Karpas-422 (cell line): ENCODE measurements around the gene BRD9. TPM values are rescaled to one million over a fixed set of nuclear protein-coding genes. Genes with fewer than 3 reads are reported as not detected.
"Not testable (repeated sequence)": the region's sequence is repeated elsewhere in the genome, so short reads cannot be mapped to it uniquely, and the experiment has no call there.

Source experiments
- DNase-seq: peaks from one replicate; pipeline ENCODE4 v3.0.0-alpha.2; 2015
- H2AFZ ChIP-seq: fragments of 200-600 bp; sonication (generic); 2 replicates; pipeline ENCODE4 v1.6.1; 2014; ENCODE audit warnings: antibody characterized with exemption, low read length, mixed read lengths
- H3K27ac ChIP-seq: fragments of 200-600 bp; sonication (generic); 2 replicates; pipeline ENCODE4 v1.5.1; 2014; ENCODE audit warnings: mild to moderate bottlenecking, low read length, moderate library complexity
- H3K27me3 ChIP-seq: fragments of 200-600 bp; sonication (generic); 2 replicates; pipeline ENCODE4 v1.6.1; 2014; ENCODE audit warnings: low read length, mixed read lengths
- H3K36me3 ChIP-seq: fragments of 200-600 bp; sonication (generic); 2 replicates; pipeline ENCODE4 v1.6.1; 2014; ENCODE audit warnings: low read length, mixed read lengths; ENCODE audit not compliant: insufficient read depth
- H3K4me1 ChIP-seq: fragments of 200-600 bp; sonication (generic); 2 replicates; pipeline ENCODE4 v1.6.1; 2014; ENCODE audit warnings: mild to moderate bottlenecking, low read length, mixed read lengths
- H3K4me2 ChIP-seq: fragments of 200-600 bp; sonication (generic); 2 replicates; pipeline ENCODE4 v1.6.1; 2014; ENCODE audit warnings: low read length, low read depth, mild to moderate bottlenecking; ENCODE audit not compliant: poor library complexity, severe bottlenecking
- H3K4me3 ChIP-seq: fragments of 200-600 bp; sonication (generic); 2 replicates; pipeline ENCODE4 v1.5.1; 2014; ENCODE audit warnings: mild to moderate bottlenecking, antibody characterized with exemption, low read length, mixed read lengths
- H3K79me2 ChIP-seq: fragments of 200-600 bp; sonication (generic); 2 replicates; pipeline ENCODE4 v1.6.1; 2014; ENCODE audit warnings: mild to moderate bottlenecking, low read length, mixed read lengths
- H3K9ac ChIP-seq: fragments of 200-600 bp; sonication (generic); 2 replicates; pipeline ENCODE4 v1.6.0; 2014; ENCODE audit warnings: low read length
- H3K9me2 ChIP-seq: fragments of 200-600 bp; sonication (generic), shearing (Covaris generic); replicated peaks from 2 replicates; pipeline ENCODE4 v1.6.0; 2014; ENCODE audit warnings: mild to moderate bottlenecking, low read length, moderate library complexity; ENCODE audit not compliant: insufficient read depth
- H3K9me3 ChIP-seq: fragments of 300-700, 200-600 bp; sonication (generic); 2 replicates; pipeline ENCODE4 v1.6.1; 2014; ENCODE audit warnings: low read length, mixed read lengths
- H4K20me1 ChIP-seq: fragments of 200-600 bp; sonication (generic); 2 replicates; pipeline ENCODE4 v1.6.1; 2014; ENCODE audit warnings: mild to moderate bottlenecking, antibody characterized with exemption, low read length, low read depth; ENCODE audit not compliant: insufficient read depth
- total RNA-seq: library from RNA; depleted of rRNA; stranded (reverse); fragments of >200 nt; shearing (Covaris generic); gene quantifications from 2 replicates; pipeline ENCODE4 v1.2.3, GENCODE V29; 2014; ENCODE audit warnings: low replicate concordance

BRD9 gene
- total RNA-seq, 1 experiment from 2014 or later, result 25.7 TPM

DNA sequence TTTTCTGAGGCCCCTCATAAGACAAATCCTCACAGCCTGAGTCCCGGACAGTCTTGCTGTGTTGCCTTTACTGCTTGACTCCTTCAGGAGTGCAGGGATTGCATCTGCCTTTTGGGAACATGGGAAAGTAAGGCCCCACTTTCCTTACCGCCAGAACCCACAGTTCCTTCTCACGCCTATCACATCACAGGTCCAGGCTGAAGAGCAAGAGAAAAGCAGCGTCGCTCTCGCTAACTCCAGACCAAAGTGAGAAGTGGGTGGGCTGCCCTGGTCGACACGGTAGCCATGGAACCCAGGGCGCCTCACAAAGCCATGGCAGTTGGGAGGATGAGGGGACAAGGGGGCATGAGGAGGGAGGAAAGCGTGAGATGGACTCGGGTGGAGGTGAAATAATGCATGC, 33.9 kb downstream of the BRD9 start:
- no peak overlapping the region for H2AFZ ChIP-seq
- H3K27me3 ChIP-seq, result no peaks in the 10 kb centered on the region
- no peaks in the 10 kb centered on the region for H3K79me2 ChIP-seq
- no peaks in the 10 kb centered on the region for H3K9me3 ChIP-seq
- H3K27ac ChIP-seq, result no peak overlapping the region
- no peaks in the 10 kb centered on the region for H3K4me1 ChIP-seq
- no peaks in the 10 kb centered on the region for H3K9me2 ChIP-seq
- no peaks in the 10 kb centered on the region for H4K20me1 ChIP-seq
- no peak for DNase-seq
- H3K4me2 ChIP-seq, result no peak overlapping the region
- H3K36me3 ChIP-seq, result no peaks in the 10 kb centered on the region
- no peak overlapping the region for H3K4me3 ChIP-seq
- H3K9ac ChIP-seq, result no peak overlapping the region

DNA sequence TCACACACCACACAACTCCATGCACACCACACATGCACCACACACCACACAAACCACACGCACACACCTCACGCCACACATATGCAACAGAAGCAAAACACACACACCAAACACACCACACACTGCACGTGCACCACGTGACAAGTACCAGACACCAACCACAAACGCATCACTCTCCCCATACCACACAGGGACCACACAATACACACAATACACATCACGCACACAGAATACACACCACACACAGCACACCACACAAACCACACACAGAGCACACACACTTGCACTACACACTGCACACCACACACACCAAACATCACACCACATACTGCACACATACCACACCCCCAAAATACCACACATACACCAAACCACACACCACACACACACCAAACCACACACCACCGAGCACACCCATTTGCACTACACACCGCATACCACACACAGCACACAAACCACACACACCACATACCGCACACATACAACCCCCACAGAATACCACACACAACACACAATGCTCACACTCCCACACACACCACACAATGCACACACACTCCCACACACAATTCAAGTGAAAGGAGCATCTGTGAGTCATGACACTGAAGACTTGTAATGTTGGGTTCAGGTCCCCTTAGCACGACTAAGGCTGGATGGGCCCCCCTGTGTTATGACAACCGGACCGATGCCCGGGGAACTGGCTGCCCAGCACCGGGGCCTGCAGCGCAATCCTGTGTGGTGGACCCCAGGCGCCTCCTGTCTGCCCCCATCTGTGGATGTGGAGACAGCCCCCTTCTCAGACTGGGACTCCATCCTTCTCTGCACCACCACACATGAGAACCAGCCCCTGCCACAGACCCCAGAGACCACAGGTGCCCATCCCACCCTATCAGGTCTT, 35.8 kb downstream of the BRD9 start:
- H3K36me3 ChIP-seq, result no peaks in the 10 kb centered on the region
- no peaks in the 10 kb centered on the region for H3K9me3 ChIP-seq
- no peaks in the 10 kb centered on the region for H3K27me3 ChIP-seq
- H3K9ac ChIP-seq, result no peak overlapping the region
- H3K4me3 ChIP-seq, result no peak overlapping the region
- H3K4me1 ChIP-seq, result no peaks in the 10 kb centered on the region
- H3K9me2 ChIP-seq, result no peaks in the 10 kb centered on the region
- no peaks in the 10 kb centered on the region for H3K79me2 ChIP-seq
- H4K20me1 ChIP-seq, result no peaks in the 10 kb centered on the region
- no peak overlapping the region for H2AFZ ChIP-seq
- DNase-seq, result no peak
- H3K4me2 ChIP-seq, result no peak overlapping the region
- no peak overlapping the region for H3K27ac ChIP-seq

DNA sequence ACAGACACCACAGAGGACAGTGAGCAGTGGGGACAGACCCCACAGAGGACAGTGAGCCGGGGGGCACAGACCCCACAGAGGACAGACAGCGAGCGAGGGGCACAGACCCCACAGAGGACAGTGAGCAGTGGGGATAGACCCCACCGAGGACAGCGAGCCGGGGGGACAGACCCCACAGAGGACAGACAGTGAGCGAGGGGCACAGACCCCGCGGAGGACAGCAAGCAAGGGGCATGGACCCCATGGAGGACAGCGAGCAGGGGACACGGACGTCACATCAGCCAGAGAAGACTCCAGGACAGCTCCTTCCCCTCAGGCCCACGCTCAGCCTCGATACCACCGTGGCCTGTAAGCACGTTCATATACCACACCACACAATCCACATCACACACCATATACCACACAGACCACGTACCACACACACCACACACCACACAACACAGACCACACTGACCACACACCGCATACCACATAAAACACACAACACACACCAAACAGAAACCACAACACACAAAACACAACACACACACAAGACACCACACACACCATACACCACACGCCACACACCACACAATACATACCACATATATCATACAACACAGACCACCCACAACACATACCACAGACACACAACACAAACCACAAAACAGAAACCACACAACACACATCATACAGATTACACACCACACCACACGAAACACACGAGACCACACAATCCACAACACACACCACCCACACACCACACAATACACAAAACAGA, 36.6 kb downstream of the BRD9 start:
- no peak overlapping the region for H3K9ac ChIP-seq
- no peak overlapping the region for H2AFZ ChIP-seq
- H3K9me3 ChIP-seq, result no peaks in the 10 kb centered on the region
- no peaks in the 10 kb centered on the region for H3K9me2 ChIP-seq
- H3K4me1 ChIP-seq, result no peaks in the 10 kb centered on the region
- H4K20me1 ChIP-seq, result no peaks in the 10 kb centered on the region
- H3K36me3 ChIP-seq, result no peaks in the 10 kb centered on the region
- H3K79me2 ChIP-seq, result no peaks in the 10 kb centered on the region
- no peak overlapping the region for H3K27ac ChIP-seq
- H3K4me3 ChIP-seq, result no peak overlapping the region
- no peak overlapping the region for H3K4me2 ChIP-seq
- H3K27me3 ChIP-seq, result no peaks in the 10 kb centered on the region
- no peak for DNase-seq

DNA sequence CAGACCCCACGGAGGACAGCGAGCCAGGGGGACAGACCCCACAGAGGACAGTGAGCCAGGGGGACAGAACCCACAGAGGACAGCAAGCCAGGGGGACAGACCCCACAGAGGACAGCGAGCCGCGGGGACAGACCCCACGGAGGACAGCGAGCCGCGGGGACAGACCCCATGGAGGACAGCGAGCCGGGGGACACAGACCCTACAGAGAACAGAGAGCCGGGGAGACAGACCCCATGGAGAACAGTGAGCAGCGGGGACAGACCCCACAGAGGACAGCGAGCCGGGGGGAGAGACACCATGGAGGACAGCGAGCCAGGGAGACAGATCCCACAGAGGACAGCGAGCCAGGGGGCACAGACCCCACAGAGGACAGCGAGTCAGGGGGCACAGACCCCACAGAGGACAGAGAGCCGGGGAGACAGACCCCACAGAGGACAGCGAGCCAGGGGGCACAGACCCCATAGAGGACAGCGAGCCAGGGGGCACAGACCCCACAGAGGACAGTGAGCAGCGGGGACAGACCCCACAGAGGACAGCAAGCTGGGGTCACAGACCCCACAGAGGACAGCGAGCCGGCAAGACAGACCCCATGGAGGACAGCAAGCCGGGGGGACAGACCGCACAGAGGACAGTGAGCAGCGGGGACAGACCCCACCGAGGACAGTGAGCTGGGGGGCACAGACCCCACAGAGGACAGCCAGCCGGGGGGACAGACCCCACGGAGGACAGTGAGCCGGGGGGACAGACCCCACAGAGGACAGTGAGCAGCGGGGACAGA, 37.4 kb downstream of the BRD9 start:
- H3K9me2 ChIP-seq, result no peaks in the 10 kb centered on the region
- H3K4me3 ChIP-seq, result no peak overlapping the region
- H4K20me1 ChIP-seq, result no peaks in the 10 kb centered on the region
- no peaks in the 10 kb centered on the region for H3K79me2 ChIP-seq
- H3K4me1 ChIP-seq, result no peaks in the 10 kb centered on the region
- H3K9ac ChIP-seq, result no peak overlapping the region
- H3K4me2 ChIP-seq, result no peak overlapping the region
- no peak overlapping the region for H2AFZ ChIP-seq
- no peaks in the 10 kb centered on the region for H3K27me3 ChIP-seq
- no peak overlapping the region for H3K27ac ChIP-seq
- no peaks in the 10 kb centered on the region for H3K9me3 ChIP-seq
- DNase-seq, result no peak
- no peaks in the 10 kb centered on the region for H3K36me3 ChIP-seq

DNA sequence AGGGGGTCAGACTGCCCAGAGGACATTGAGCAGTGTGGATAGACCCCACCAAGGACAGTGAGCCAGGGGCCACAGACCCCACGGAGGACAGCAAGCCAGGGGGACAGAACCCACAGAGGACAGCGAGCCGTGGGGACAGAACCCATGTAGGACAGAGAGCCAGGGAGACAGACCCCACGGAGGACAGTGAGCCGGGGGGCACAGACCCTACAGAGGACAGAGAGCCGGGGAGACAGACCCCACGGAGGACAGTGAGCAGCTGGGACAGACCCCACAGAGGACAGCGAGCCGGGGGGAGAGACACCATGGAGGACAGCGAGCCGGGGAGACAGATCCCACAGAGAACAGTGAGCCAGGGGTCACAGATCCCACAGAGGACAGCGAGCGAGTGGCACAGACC, 38.4 kb downstream of the BRD9 start:
- Histone ChIP-seq H4K20me1 (no peaks in the 10 kb centered on the region), H3K9me2 (no peaks in the 10 kb centered on the region), H3K79me2 (no peaks in the 10 kb centered on the region), H2AFZ (no peak overlapping the region), H3K27ac (no peak overlapping the region), H3K4me1 (no peaks in the 10 kb centered on the region), H3K9me3 (no peaks in the 10 kb centered on the region), H3K9ac (no peak overlapping the region), H3K4me3 (no peak overlapping the region), H3K36me3 (no peaks in the 10 kb centered on the region), H3K4me2 (no peak overlapping the region), H3K27me3 (no peaks in the 10 kb centered on the region)
- no peak for DNase-seq

DNA sequence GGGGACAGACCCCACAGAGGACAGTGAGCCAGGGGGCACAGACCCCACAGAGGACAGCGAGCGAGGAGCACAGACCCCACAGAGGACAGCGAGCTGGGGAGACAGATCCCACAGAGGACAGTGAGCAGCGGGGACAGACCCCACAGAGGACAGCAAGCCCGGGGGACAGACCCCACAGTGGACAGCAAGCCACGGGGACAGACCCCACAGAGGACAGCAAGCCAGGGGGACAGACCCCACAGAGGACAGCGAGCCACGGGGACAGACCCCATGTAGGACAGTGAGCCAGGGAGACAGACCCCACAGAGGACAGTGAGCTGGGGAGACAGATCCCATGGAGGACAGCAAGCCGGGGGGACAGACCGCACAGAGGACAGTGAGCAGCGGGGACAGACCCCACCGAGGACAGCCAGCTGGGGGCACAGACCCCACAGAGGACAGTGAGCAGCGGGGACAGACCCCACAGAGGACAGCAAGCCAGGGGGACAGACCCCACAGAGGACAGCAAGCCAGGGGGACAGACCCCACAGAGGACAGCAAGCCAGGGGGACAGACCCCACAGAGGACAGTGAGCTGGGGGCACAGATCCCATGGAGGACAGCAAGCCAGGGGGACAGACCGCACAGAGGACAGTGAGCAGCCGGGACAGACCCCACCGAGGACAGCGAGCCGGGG, 39.0 kb downstream of the BRD9 start:
- H3K27me3 ChIP-seq, H3K36me3 ChIP-seq, DNase-seq, H3K9ac ChIP-seq, H3K79me2 ChIP-seq, H3K27ac ChIP-seq, H3K9me3 ChIP-seq, H3K4me3 ChIP-seq, H2AFZ ChIP-seq, H3K9me2 ChIP-seq, H3K4me1 ChIP-seq, H3K4me2 ChIP-seq, H4K20me1 ChIP-seq: not testable (repeated sequence)

DNA sequence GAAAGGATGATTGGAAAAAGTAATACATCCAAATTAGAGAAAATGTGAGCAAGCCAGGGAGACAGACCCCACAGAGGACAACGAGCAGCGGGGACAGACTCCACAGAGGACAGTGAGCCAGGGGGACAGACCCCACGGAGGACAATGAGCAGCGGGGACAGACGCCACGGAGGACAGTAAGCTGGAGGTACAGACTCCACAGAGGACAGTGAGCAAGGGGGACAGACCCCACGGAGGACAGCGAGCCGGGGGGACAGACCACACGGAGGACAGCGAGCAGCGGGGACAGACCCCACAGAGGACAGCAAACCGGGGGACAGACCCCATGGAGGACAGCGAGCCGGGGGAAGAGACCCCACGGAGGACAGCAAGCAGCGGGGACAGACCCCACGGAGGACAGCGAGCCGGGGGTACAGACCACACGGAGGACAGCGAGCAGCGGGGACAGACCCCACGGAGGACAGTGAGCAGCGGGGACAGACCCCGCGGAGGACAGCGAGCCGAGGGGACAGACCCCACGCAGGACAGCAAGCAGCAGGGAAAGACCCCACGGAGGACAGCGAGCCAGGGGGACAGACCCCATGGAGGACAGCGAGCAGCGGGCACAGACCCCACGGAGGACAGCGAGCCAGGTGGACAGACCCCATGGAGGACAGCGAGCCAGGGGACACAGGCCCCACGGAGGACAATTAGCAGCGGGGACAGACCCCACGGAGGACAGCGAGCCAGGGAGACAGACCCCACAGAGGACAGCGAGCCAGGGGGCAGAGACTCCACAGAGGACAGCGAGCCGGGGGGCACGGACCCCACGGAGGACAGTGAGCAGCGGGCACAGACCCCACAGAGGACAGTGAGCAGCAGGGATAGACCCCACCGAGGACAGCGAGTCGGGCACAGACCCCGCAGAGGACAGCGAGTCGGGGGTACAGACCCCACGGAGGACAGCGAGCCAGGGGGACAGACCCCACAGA, 39.9 kb downstream of the BRD9 start:
- no peak overlapping the region for H3K4me3 ChIP-seq
- H2AFZ ChIP-seq, result no peak overlapping the region
- no peak for DNase-seq
- no peaks in the 10 kb centered on the region for H3K36me3 ChIP-seq
- H3K27ac ChIP-seq, result no peak overlapping the region
- H3K4me2 ChIP-seq, result no peak overlapping the region
- H4K20me1 ChIP-seq, result no peaks in the 10 kb centered on the region
- H3K4me1 ChIP-seq, result no peaks in the 10 kb centered on the region
- no peaks in the 10 kb centered on the region for H3K9me3 ChIP-seq
- no peaks in the 10 kb centered on the region for H3K27me3 ChIP-seq
- H3K79me2 ChIP-seq, result no peaks in the 10 kb centered on the region
- no peaks in the 10 kb centered on the region for H3K9me2 ChIP-seq
- no peak overlapping the region for H3K9ac ChIP-seq
